ENCODE measurements around the gene SCGB1D2.
"Not testable (repeated sequence)": the region's sequence is repeated elsewhere in the genome, so short reads cannot be mapped to it uniquely, and the experiment has no call there.

Gene SCGB1D2

GRCh38 chr11:62242021-62242420 lies at the start of gene SCGB1D2:
Gene SCGB1D2 (plus strand): TSS chr11:62242239. CDS start chr11:62242308, 69 bp downstream.
- Histone ChIP-seq H2AFZ (ENCODE audit: low read depth, low read length) (no peak within 1 kb of the TSS), H3K27me3 (ENCODE audit: insufficient read depth, low read length) (peaks cover 2% of the 10 kb centered on the region), H3K9me3 (ENCODE audit: low read length) (no peaks in the 10 kb centered on the region), H3K4me3 (ENCODE audit: low read length) (no peak within 1 kb of the TSS), H3K4me1 (ENCODE audit: insufficient read depth, low read length) (no peaks in the 10 kb centered on the region), H3K36me3 (ENCODE audit: insufficient read depth, low read length) (no peaks in the 10 kb centered on the region)

GRCh38 chr11:62193952-62194351 lies 48.1 kb upstream of the SCGB1D2 start:
- Histone ChIP-seq H2AFZ (ENCODE audit: low read depth, low read length) (no peak overlapping the region), H3K9me3 (ENCODE audit: low read length) (no peaks in the 10 kb centered on the region), H3K36me3 (ENCODE audit: insufficient read depth, low read length) (no peaks in the 10 kb centered on the region), H3K27me3 (ENCODE audit: insufficient read depth, low read length) (peaks cover 37% of the 10 kb centered on the region), H3K4me3 (ENCODE audit: low read length) (no peak overlapping the region), H3K4me1 (ENCODE audit: insufficient read depth, low read length) (no peaks in the 10 kb centered on the region)

GRCh38 chr11:62195010-62195409 lies 47.0 kb upstream of the SCGB1D2 start:
- not testable (repeated sequence) for H3K4me3 ChIP-seq (ENCODE audit: low read length); H3K36me3 ChIP-seq (ENCODE audit: insufficient read depth, low read length); H3K4me1 ChIP-seq (ENCODE audit: insufficient read depth, low read length); H2AFZ ChIP-seq (ENCODE audit: low read depth, low read length); H3K9me3 ChIP-seq (ENCODE audit: low read length)
- H3K27me3 ChIP-seq (ENCODE audit: insufficient read depth, low read length) = peaks cover 29% of the 10 kb centered on the region

GRCh38 chr11:62195945-62196344 lies 46.1 kb upstream of the SCGB1D2 start:
- no peak overlapping the region for H2AFZ ChIP-seq (ENCODE audit: low read depth, low read length)
- H3K4me3 ChIP-seq (ENCODE audit: low read length) = no peak overlapping the region

GRCh38 chr11:62197400-62197799 lies 44.6 kb upstream of the SCGB1D2 start:
- H3K9me3 ChIP-seq (ENCODE audit: low read length); H3K4me3 ChIP-seq (ENCODE audit: low read length); H2AFZ ChIP-seq (ENCODE audit: low read depth, low read length); H3K4me1 ChIP-seq (ENCODE audit: insufficient read depth, low read length); H3K36me3 ChIP-seq (ENCODE audit: insufficient read depth, low read length): not testable (repeated sequence)
- H3K27me3 ChIP-seq (ENCODE audit: insufficient read depth, low read length) = peaks cover 24% of the 10 kb centered on the region

More at GRCh38 chr11:62195945-62196344, 46.1 kb upstream of the SCGB1D2 start:
- Histone ChIP-seq H3K27me3 (ENCODE audit: insufficient read depth, low read length) (peaks cover 27% of the 10 kb centered on the region), H3K36me3 (ENCODE audit: insufficient read depth, low read length) (no peaks in the 10 kb centered on the region), H3K4me1 (ENCODE audit: insufficient read depth, low read length) (no peaks in the 10 kb centered on the region), H3K9me3 (ENCODE audit: low read length) (no peaks in the 10 kb centered on the region)

GRCh38 chr11:62201376-62201775 lies 40.7 kb upstream of the SCGB1D2 start:
- H3K9me3 ChIP-seq (ENCODE audit: low read length) = no peaks in the 10 kb centered on the region

GRCh38 chr11:62202910-62203309 lies 39.1 kb upstream of the SCGB1D2 start:
- H3K9me3 ChIP-seq (ENCODE audit: low read length) = no peaks in the 10 kb centered on the region
- H3K4me1 ChIP-seq (ENCODE audit: insufficient read depth, low read length) = no peaks in the 10 kb centered on the region
- no peak overlapping the region for H3K4me3 ChIP-seq (ENCODE audit: low read length)
- peaks cover 9% of the 10 kb centered on the region for H3K27me3 ChIP-seq (ENCODE audit: insufficient read depth, low read length)
- no peak overlapping the region for H2AFZ ChIP-seq (ENCODE audit: low read depth, low read length)
- H3K36me3 ChIP-seq (ENCODE audit: insufficient read depth, low read length) = no peaks in the 10 kb centered on the region

More at GRCh38 chr11:62201376-62201775, 40.7 kb upstream of the SCGB1D2 start:
- H2AFZ ChIP-seq (ENCODE audit: low read depth, low read length) = no peak overlapping the region
- no peaks in the 10 kb centered on the region for H3K36me3 ChIP-seq (ENCODE audit: insufficient read depth, low read length)
- H3K27me3 ChIP-seq (ENCODE audit: insufficient read depth, low read length) = peaks cover 9% of the 10 kb centered on the region
- H3K4me1 ChIP-seq (ENCODE audit: insufficient read depth, low read length) = no peaks in the 10 kb centered on the region
- H3K4me3 ChIP-seq (ENCODE audit: low read length) = no peak overlapping the region

- no peak overlapping the region for H3K4me3 ChIP-seq (ENCODE audit: low read length)
- H3K27me3 ChIP-seq (ENCODE audit: insufficient read depth, low read length) = peaks cover 7% of the 10 kb centered on the region
- no peaks in the 10 kb centered on the region for H3K36me3 ChIP-seq (ENCODE audit: insufficient read depth, low read length)
- H3K4me1 ChIP-seq (ENCODE audit: insufficient read depth, low read length) = no peaks in the 10 kb centered on the region
- H2AFZ ChIP-seq (ENCODE audit: low read depth, low read length) = no peak overlapping the region
- no peaks in the 10 kb centered on the region for H3K9me3 ChIP-seq (ENCODE audit: low read length)
Observed at GRCh38 chr11:62204430-62204829, 37.6 kb upstream of the SCGB1D2 start.

GRCh38 chr11:62205441-62205840 lies 36.6 kb upstream of the SCGB1D2 start:
- Histone ChIP-seq H3K4me3 (ENCODE audit: low read length) (no peak overlapping the region), H3K27me3 (ENCODE audit: insufficient read depth, low read length) (peaks cover 7% of the 10 kb centered on the region), H3K36me3 (ENCODE audit: insufficient read depth, low read length) (no peaks in the 10 kb centered on the region), H3K9me3 (ENCODE audit: low read length) (no peaks in the 10 kb centered on the region), H3K4me1 (ENCODE audit: insufficient read depth, low read length) (no peaks in the 10 kb centered on the region), H2AFZ (ENCODE audit: low read depth, low read length) (no peak overlapping the region)

GRCh38 chr11:62206276-62207066 lies 35.6 kb upstream of the SCGB1D2 start:
- H3K4me3 ChIP-seq (ENCODE audit: low read length); H3K9me3 ChIP-seq (ENCODE audit: low read length); H2AFZ ChIP-seq (ENCODE audit: low read depth, low read length); H3K4me1 ChIP-seq (ENCODE audit: insufficient read depth, low read length); H3K27me3 ChIP-seq (ENCODE audit: insufficient read depth, low read length); H3K36me3 ChIP-seq (ENCODE audit: insufficient read depth, low read length): not testable (repeated sequence)

GRCh38 chr11:62208785-62209144 lies 33.3 kb upstream of the SCGB1D2 start:
- Histone ChIP-seq H3K27me3 (ENCODE audit: insufficient read depth, low read length) (peaks cover 3% of the 10 kb centered on the region), H2AFZ (ENCODE audit: low read depth, low read length) (no peak overlapping the region), H3K4me1 (ENCODE audit: insufficient read depth, low read length) (no peaks in the 10 kb centered on the region), H3K36me3 (ENCODE audit: insufficient read depth, low read length) (no peaks in the 10 kb centered on the region), H3K9me3 (ENCODE audit: low read length) (no peaks in the 10 kb centered on the region), H3K4me3 (ENCODE audit: low read length) (no peak overlapping the region)

GRCh38 chr11:62217191-62217748 lies 24.8 kb upstream of the SCGB1D2 start:
- Histone ChIP-seq H3K27me3 (ENCODE audit: insufficient read depth, low read length) (peaks cover 14% of the 10 kb centered on the region), H3K4me3 (ENCODE audit: low read length) (no peak overlapping the region), H3K36me3 (ENCODE audit: insufficient read depth, low read length) (no peaks in the 10 kb centered on the region), H3K9me3 (ENCODE audit: low read length) (no peaks in the 10 kb centered on the region), H2AFZ (ENCODE audit: low read depth, low read length) (no peak overlapping the region), H3K4me1 (ENCODE audit: insufficient read depth, low read length) (no peaks in the 10 kb centered on the region)

- no peaks in the 10 kb centered on the region for H3K4me1 ChIP-seq (ENCODE audit: insufficient read depth, low read length)
- H3K4me3 ChIP-seq (ENCODE audit: low read length) = no peak overlapping the region
- H3K9me3 ChIP-seq (ENCODE audit: low read length) = peaks cover 5% of the 10 kb centered on the region
- no peak overlapping the region for H2AFZ ChIP-seq (ENCODE audit: low read depth, low read length)
- H3K36me3 ChIP-seq (ENCODE audit: insufficient read depth, low read length) = no peaks in the 10 kb centered on the region
- peaks cover 3% of the 10 kb centered on the region for H3K27me3 ChIP-seq (ENCODE audit: insufficient read depth, low read length)
Observed at GRCh38 chr11:62221498-62221897, 20.5 kb upstream of the SCGB1D2 start.
